ENCODE measurements around the gene CIC.

Gene CIC

DNA sequence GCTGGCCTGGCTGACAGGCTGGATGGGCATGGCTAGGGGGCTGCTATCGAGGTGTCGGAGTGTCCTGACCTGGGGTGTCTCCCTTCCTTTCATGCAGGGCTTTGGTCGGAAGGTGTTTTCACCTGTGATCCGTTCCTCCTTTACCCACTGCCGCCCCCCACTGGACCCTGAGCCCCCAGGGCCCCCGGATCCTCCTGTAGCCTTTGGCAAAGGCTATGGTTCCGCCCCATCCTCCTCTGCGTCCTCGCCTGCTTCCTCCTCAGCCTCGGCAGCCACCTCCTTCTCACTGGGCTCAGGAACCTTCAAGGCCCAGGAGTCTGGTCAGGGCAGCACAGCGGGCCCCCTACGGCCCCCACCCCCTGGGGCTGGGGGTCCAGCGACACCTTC is 21.1 kb downstream of the CIC start:
- no peak for FAIRE-seq

- FAIRE-seq: no peak
Measured at GRCh38 chr19:42290523-42291434, 21.7 kb downstream of the CIC start.

GRCh38 chr19:42291435-42291810 is 22.4 kb downstream of the CIC start:
- FAIRE-seq: no peak

DNA sequence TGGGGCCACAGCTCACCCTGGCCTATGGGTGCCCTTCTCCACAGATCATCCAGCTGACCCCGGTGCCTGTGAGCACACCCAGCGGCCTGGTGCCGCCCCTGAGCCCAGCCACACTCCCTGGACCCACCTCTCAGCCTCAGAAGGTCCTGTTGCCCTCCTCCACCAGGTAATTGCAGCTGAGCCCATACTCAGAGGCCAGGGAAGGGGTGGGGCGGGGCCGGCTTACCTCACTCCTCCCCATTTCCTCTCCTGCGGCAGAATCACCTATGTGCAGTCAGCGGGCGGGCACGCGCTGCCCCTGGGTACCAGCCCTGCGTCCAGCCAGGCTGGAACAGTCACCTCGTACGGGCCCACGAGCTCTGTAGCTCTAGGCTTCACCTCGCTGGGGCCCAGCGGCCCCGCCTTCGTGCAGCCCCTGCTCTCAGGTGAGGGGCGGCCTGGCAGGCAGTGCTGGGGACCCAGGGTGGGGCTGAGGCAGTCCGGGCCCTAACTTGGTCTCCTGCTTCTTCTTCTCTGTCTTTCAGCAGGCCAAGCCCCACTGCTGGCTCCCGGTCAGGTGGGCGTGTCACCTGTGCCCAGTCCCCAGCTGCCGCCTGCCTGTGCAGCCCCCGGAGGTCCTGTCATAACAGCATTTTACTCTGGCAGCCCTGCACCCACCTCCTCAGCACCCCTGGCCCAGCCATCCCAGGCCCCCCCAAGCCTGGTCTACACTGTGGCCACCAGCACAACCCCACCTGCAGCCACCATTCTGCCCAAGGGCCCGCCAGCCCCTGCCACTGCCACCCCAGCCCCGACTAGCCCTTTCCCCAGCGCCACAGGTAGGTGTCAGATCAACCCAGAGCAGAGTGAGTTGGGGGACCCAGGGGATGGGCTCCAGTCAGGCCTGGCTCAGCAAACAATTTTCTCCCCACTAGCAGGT is 23.2 kb downstream of the CIC start:
- no peak for FAIRE-seq

- no peak for FAIRE-seq
Measured at GRCh38 chr19:42292963-42293362, 23.9 kb downstream of the CIC start.

- no peak for FAIRE-seq
Measured at GRCh38 chr19:42293540-42293939, 24.5 kb downstream of the CIC start.

DNA sequence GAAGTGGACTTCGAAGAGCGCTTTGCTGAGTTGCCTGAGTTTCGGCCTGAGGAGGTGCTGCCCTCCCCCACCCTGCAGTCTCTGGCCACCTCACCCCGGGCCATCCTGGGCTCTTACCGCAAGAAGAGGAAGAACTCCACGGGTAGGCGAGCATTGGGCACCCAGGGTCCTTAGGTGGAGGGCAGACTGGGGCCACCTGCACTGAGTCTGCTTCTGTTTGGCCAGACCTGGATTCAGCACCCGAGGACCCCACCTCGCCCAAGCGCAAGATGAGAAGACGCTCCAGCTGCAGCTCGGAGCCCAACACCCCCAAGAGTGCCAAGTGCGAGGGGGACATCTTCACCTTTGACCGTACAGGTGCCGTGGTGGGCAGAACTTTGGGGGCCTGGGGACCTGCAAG is 24.9 kb downstream of the CIC start:
- no peak for FAIRE-seq

GRCh38 chr19:42294471-42295137 is 25.6 kb downstream of the CIC start:
- no peak for FAIRE-seq

GRCh38 chr19:42295342-42295741 is 26.3 kb downstream of the CIC start:
- FAIRE-seq: no peak

GRCh38 chr19:42295831-42296525 is 26.9 kb downstream of the CIC start:
- no peak for FAIRE-seq

DNA sequence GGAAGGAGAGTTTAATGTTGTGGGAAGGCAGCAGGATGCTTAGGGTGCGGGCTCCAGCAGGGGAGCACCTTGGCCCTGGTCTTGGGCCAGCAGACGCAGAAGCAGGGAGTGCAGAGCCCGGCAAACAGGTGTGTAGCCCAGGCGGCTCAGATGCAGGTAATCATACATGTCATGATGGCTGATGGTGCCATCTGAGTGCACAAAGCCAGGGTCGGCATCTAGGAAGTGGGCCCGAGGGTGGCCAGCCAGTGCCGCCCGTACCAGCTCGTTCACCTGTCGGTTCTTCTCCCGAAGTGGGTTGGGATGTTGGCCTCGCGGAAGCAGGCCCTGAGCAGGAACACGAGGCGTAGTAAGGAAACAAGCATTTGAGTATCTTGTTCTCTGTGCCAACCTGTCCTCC is 28.0 kb downstream of the CIC start:
- no peak for FAIRE-seq

DNA sequence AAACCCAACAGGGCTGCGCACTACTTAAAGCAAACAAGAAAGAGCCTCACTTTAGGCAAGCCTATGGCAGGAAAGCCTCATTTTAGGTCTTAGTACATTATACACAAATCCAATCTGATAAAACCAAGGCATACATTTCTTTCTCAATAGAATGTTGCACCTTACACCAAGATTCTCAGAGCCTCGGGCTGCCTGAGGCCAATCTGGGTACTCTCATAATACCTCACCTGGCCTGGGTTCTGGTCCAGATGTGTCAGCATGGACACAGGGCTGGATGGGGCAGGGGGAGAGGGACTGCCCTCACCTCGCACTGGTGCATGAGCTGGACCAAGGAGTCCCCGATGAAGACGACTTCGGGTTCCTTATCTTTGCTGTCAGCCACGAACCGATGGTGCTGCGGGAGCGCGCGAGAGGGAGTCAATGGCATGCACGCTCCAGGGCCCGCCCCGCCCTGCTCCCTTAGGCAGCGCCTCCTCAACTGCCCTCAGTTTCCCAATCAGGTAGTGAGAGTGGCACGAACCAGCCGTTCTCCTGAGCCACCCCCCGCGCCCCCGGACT is 32.7 kb downstream of the CIC start, which contains the start of gene PRR19:
Gene PRR19, plus strand, starts transcription at position 487 of the 558 bp plus-strand sequence. CDS start 7,453 bp downstream, outside the sequence.
- no peak for FAIRE-seq

DNA sequence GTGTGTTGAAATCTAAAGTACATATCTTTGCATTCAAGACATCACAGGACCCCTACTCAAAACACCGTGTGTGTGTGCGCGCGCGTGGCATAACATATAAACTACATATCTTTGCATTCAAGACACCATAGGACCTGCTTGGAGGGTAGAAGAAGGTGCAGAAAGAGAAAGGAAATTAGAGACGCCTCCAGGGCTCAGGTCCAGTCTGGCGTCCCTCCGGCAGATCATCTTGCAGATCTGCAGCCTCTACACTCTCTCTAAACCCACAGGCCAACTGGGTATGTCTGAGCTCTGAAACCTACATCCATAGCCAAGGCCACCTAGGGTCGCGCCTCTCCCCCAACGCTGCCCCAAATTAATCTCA is 34.0 kb downstream of the CIC start:
- no peak for FAIRE-seq

GRCh38 chr19:42303876-42304275 is 34.8 kb downstream of the CIC start:
- no peak for FAIRE-seq

GRCh38 chr19:42306646-42307045 is 37.6 kb downstream of the CIC start:
- FAIRE-seq: no peak

- no peak for FAIRE-seq
Measured at GRCh38 chr19:42309686-42310085, 40.6 kb downstream of the CIC start.

DNA sequence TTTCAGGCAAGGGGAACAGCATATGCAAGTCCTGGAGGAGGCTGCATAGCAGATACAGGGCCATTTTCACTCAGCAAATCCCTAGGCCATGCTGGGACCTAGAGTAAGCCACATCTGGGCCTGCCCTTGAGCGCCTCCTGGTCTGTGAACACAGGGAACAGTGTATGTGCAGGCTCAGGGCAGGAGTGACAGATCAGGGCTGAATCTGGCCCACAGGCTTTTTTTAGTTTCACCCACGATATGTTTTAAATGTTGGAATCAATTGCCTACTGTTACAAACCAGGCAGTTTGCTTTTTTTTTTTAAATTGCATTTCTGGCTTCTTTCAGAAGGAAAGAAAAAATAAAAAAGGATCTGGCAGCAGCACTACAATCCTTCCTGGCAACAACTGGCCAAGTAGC is 42.6 kb downstream of the CIC start:
- no peak for FAIRE-seq

DNA sequence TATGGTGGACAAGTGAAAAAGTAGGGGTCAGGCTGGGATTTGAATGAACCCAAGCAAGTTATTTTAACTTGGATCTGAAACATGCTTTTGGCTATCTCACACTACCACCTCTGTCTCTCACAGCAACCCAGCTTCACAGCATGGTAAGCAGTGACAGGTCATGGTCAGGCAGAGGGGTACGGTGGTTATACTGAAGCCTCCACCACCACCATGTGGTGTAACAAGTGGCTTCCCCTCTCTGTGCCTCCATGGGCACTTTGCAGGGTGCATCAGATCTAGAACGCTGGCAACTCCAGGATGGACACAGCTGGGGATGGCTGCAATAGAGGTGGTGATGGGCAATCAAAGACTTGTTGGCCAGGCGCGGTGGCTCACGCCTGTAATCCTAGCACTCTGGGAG is 43.3 kb downstream of the CIC start:
- FAIRE-seq: no peak

DNA sequence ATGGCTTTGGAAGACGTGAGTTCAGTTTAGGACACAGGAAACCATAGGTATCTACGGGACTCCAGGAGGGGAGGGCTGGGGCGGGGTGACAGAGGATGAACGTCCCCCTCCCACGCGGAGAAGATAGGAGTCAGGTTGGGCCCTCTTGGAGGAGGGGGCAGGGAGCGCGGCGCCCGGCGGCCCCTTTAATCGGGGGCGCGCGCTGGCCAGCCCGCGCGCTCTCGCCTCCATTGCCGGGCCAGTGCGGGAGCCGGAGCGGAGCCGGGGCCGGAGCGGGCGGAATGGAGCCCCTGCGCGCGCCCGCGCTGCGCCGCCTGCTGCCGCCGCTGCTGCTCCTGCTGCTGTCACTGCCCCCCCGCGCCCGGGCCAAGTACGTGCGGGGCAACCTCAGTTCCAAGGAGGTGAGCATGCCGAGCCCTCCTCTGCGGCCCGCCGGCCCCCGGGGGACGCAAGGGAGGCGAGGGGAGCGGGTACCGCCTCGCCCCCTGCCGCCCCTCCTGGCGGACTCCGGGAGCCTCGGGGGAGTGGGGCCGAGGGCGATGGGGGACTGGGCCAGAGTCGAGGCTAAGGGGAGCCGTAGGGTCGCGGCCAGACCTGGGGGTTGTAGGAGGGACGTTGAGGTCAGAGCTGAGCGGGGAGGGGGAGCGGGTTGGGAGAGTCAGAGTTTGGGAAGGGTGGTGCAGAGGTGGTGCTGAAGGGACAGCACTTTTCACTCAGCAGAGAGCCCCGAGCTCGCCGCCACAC is 44.2 kb downstream of the CIC start, which contains the start of gene TMEM145:
Gene TMEM145, plus strand, starts transcription at position 214 of the 744 bp plus-strand sequence. Its CDS starts 68 bp downstream, at position 282.
- no peak for FAIRE-seq

GRCh38 chr19:42313840-42314755 is 45.0 kb downstream of the CIC start:
- FAIRE-seq: no peak

All from A204.1 (cell line).